CD4-positive, alpha-beta T cell treated with Interleukin-1 beta for 1 hour (primary cell): Measurements from ENCODE around the gene SLC51B.
"Not testable (repeated sequence)": the region's sequence is repeated elsewhere in the genome, so short reads cannot be mapped to it uniquely, and the experiment has no call there.

Experiments used
- DNase-seq, 2 donors: peaks; one replicate each; pipeline ENCODE4 v3.0.0-alpha.2; 2020 to 2022

The SLC51B gene

DNA sequence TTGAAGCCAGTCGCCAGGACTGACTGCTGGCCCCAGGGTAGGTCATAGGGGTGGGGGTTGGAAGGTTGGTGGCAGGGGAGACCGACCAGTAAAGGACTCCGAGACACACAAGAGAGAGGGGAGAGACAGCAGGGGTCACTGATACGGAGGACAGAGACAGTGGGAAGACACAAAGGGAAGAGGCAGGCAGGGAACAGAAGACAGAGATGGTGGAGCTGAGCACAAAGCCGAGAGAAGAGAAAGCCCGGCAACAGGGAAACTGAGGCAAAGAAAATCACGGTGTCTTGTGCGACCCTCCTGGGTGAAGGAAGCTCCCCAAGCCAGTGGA, 22.1 kb downstream of the SLC51B start:
- no peak for DNase-seq

DNA sequence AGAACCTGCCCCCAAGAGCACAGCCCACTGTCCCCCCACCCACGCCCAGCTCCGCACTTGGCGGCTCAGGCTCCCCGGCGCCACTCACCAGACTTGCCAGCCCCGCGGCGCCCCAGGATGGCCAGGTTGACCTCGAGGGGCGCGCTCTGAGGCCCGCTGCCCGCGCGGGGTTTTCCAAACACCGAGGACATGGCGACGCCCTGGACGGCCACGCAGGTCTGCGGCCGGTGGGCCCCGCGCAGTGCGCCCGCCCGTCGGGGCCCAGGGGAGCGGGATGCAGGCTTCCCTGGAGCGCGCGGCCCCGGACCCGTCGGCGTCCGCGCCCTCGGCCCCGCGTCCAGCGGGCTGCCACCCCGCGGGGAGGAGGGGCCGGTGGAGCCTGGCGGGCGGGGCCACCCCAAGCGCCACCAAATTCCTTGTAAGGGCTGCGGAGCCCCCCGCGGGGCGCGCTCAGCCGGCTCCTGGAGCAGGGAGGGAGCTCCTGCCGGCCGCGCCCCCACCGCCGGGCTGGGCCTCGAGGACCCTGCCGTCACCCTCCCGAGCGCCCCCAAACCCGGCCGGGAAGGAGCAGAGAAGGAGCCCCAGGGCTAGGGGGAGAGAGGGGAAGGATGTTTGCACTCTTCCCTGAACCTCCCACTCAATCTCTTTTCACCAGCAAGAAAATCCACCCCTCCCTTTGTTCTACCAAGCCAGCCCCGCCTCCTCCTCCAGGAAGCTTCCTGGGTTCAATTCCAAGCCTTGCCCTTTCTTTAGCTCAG, 22.6 kb downstream of the SLC51B start, which contains the start of gene RASL12:
Gene RASL12 (minus strand): TSS at position 347 of the 758 bp plus-strand sequence. CDS start 156 bp downstream, at position 191.
- DNase-seq: no peak

DNA sequence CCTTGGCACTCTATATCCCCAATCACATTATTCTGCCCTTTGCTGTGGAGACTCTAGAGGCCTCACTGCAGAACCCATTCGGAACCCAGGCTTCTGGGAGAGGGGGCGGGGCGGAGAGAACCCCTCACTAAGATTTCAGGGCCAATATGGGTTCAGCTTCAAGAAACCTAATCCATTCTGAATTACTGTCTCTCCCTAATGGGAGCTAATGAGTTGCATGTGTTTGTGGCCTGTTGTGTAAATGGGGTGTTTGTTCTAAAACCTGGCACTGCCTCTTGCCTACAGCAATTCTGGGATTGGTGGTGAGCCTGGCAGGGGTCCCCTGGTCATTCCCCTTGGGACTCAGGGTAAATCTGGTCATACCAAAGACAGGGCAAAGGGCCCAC, 23.2 kb downstream of the SLC51B start:
- no peak for DNase-seq

DNA sequence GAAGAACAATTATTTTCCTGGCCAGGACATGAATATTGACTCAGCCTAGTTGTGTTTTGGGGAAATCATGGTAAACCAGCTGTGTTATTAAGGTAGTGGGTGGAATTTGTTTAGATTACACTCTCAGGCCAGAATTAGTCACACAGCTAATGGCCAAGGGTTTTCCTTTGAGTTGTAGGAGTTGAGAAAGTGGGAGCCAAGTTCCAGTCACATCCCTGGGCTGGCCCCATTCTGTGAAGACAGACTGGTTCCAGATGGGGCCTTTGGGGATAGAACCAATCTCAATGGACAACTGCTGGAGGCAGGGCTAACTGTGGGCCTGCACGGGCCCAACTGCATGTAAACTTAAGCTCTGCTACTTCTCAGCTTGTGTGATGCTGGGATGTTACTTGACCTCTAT, 24.0 kb downstream of the SLC51B start:
- no peak for DNase-seq

DNA sequence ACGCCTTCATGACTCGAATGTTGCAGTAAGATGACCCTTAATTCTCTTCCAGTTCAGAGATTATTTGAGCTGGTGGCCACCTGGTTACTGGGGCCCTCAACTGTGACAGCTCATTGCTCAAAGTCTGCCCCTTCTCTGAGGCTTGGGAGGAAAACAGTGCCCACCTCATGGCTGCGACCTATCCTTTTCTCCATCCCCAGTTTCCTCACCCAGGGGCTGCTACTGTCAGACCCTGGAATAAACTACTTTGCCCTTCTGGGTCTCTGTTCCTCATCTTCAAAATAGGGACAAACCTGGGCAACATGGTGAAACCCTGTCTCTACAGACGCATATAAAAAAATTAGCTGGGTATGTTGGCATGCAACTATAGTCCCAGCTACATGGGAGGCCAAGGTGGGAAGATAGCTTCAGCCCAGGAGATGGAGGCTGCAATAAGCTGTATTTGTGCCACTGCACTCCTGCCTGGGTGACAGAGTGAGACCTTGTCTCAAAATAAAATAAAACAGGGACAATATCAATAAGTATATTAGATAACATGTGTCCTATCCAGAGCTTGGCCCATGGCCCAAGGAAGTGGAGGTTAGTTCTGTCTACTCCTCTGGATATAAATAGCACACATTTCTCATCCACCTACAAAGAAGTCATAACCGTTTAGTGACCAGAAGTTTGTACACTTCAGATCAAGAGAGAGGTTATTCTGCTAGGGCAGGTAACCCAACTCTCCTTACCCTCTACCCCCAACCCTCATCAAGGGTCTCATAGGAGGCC, 24.8 kb downstream of the SLC51B start:
- DNase-seq: no peak

DNA sequence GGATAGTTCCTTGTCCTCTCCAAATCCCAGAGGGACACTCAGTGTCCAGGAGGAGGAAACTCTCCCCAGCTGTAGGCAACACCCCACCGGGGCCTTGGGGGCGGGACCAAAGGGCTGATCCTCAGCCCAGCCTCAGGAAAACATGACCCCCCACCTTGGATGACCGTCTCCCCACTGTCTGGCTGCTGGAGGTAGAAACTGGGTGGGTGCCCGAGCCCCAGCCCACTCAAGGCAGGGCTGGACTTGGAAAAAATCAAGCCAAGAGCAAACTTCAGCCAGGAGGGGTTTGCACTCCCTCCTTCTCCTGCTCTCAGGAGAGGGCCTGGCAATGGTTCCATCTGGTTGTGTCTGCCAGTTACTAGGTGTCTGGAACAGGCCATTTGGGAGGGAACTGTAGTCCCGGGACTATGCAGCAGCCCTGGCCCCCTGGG, 26.2 kb downstream of the SLC51B start:
- DNase-seq: no peak

DNA sequence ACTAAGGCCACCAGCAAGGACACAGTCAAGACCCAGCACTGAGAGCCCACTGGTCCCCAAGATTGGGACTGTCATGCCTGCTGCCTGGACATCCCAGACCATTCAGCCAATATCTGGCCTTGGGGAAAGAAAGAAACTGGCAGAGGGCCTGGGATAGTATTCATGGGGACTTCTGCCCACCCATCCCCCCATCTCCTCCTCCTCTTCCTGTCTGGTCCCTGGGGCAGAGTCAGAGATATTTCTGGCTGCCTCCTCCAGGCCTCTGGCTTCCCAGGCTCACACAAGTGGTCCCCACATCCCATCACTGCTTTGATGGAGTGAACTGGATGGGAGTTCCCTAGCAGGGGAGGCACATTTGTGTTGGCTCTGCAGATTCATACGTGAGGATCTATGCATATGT, 26.8 kb downstream of the SLC51B start:
- DNase-seq: no peak

DNA sequence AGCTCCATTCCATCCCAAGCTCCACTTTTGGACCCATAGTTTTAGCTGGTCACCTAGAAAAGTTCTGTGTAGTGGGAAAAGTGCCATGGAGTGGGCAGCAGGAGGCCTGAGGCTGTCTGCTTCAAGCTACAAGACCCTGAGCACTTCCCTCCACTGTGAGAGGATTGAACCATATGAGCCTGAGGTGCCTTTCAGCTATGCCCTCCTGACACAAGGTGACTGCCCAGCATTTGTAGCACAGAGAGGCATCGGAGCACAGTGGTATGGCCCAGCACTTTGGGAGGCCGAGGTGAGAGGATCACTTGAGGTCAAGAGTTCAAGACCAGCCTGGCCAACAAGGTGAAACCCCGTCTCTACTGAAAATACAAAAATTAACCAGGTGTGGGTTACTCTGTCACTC, 27.4 kb downstream of the SLC51B start:
- no peak for DNase-seq

DNA sequence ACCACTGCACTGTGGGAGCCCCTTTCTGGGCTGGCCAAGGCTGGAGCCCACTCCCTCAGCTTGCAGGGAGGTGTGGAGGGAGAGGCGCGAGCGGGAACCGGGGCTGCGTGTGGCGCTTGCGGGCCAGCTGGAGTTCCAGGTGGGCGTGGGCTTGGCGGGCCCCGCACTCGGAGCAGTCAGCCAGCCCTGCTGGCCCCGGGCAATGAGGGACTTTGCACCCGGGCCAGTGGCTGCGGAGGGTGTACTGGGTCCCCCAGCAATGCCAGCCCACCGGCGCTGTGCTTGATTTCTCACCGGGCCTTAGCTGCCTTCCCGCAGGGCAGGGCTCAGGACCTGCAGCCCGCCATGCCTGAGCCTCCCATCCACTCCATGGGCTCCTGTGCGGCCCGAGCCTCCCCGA, 29.8 kb downstream of the SLC51B start:
- not testable (repeated sequence) for DNase-seq

DNA sequence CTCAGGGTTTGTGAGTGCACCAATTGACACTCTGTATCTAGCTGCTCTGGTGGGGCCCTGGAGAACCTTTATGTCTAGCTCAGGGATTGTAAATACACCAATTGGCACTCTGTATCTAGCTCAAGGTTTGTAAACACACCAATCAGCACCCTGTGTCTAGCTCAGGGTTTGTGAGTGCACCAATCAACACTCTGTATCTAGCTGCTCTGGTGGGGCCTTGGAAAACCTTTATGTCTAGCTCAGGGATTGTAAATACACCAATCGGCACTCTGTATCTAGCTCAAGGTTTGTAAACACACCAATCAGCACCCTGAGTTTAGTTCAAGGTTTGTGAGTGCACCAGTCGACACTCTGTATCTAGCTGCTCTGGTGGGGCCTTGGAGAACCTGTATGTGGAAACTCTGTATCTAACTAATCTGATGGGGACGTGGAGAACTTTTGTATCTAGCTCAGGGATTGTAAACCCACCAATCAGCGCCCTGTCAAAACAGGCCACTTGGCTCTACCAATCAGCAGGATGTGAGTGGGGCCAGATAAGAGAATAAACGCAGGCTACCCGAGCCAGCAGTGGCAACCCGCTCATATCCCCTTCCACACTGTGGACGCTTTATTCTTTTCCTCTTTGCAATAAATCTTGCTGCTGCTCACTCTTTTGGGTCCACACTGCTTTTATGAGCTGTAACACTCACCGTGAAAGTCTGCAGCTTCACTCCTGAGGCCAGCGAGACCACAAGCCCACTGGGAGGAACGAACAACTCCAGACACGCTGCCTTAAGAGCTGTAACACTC, 30.6 kb downstream of the SLC51B start:
- DNase-seq: not testable (repeated sequence)

DNA sequence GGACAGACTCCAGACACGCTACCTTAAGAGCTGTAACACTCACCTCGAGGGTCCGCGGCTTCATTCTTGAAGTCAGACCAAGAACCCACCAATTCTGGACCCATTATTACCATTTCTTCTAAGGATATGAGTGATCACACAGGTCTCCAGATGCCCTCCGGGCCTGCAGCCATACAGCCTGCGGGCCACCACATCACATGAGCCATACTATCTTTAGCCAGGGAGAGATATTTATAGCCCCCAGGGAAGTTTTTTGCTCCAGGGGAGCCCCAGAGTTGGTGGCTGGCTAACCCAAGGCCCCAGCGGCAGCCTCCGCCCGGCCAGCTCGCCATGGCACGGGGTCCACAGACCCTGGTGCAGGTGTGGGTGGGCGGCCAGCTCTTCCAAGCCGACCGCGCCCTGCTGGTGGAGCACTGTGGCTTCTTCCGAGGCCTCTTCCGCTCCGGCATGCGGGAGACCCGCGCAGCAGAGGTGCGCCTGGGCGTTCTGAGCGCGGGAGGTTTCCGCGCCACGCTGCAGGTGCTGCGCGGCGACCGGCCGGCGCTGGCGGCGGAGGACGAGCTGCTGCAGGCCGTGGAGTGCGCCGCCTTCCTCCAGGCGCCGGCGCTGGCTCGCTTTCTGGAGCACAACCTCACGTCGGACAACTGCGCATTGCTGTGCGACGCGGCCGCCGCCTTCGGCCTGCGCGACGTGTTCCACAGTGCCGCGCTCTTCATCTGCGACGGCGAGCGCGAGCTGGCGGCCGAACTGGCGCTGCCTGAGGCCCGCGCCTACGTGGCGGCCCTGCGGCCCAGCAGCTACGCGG, 31.5 kb downstream of the SLC51B start, which contains the start of gene KBTBD13:
Gene KBTBD13 (plus strand): TSS at position 261 of the 805 bp plus-strand sequence. CDS start 70 bp downstream, at position 331.
- no peak for DNase-seq

DNA sequence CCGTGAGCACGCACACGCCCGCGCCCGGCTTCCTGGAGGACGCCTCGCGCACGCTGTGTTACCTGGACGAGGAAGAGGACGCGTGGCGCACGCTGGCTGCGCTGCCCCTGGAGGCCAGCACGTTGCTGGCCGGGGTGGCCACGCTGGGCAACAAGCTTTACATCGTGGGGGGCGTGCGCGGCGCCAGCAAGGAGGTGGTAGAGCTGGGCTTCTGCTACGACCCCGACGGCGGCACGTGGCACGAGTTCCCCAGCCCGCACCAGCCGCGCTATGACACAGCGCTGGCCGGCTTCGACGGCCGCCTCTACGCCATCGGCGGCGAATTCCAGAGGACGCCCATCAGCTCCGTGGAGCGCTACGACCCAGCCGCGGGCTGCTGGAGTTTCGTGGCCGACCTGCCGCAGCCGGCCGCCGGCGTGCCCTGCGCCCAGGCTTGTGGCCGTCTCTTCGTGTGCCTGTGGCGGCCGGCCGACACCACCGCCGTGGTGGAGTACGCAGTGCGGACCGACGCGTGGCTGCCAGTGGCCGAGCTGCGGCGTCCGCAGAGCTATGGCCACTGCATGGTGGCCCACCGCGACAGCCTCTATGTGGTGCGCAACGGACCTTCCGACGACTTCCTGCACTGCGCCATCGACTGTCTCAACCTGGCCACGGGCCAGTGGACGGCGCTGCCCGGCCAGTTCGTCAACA, 32.2 kb downstream of the SLC51B start:
- DNase-seq: no peak

DNA sequence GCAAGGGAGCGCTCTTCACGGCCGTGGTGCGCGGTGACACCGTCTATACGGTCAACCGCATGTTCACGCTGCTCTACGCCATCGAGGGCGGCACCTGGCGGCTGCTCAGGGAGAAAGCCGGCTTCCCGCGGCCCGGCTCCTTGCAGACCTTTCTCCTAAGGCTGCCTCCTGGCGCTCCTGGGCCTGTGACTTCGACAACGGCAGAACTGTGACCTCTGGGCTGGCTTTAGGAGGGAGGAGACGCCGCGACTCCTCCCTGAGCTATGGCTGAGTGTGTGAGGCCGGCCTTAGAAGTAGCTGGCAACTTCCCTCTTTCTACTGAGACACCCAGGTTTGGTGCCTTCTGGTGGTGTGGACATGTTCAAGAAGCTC, 32.8 kb downstream of the SLC51B start:
- DNase-seq: peak; percentile 37 to 44

DNA sequence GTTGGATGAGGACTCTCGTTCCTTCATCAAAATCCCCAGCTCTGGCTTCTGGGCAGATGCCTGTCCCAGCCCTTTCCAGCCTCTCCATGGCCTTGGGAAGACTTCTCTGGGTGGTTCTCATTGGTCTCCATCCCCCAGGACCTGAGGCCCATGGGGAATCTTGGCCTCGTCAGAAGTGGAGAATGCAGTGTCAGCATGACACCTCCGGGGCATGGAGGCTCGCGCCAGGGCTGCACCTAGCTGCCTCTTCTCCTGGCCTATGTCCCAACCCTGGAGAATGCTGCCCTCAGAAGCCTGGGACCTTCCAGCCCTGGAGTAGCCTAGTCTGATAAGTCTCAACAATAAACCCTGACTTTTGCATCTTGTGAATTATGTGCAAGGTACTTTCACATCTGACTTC, 34.4 kb downstream of the SLC51B start:
- DNase-seq: no peak

DNA sequence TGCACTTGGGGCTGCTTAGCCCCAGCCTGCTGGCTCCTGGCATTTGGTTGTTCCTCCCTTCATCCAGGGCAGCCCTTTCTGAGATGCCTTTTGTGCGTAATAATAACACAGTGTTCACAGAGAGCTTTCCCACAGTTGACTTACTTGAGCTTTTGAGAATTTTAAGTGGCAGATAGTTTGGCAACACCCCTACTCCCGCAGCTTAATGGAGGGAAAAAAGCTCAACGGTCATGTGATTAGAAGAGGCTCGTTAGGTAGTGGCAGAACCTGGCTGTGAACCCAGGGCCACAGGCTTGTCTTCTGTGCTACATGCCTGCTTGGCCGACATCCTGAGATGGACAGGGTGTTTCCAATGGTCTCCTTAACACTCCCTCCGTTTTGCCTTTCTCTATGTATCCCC, 36.1 kb downstream of the SLC51B start:
- DNase-seq: no peak

DNA sequence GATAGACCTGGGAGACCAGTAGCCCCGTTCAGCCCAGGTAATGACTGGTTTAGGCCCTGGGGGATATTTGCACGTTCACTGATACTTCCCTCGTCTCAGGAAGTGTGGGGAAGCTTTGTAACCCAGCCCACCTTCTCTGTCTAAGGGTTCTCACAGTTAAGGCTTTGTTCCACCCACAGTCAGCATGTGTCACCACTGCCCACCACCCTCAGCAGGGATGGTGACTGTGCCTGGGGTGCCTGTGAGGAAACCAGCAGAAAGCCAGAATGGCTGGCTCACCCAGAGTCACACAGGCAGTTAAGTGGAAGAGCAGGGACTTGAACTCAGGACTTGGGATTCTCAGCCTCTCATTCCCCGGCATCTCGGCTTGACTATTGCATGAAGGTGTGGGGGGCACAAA, 36.6 kb downstream of the SLC51B start:
- DNase-seq: no peak

DNA sequence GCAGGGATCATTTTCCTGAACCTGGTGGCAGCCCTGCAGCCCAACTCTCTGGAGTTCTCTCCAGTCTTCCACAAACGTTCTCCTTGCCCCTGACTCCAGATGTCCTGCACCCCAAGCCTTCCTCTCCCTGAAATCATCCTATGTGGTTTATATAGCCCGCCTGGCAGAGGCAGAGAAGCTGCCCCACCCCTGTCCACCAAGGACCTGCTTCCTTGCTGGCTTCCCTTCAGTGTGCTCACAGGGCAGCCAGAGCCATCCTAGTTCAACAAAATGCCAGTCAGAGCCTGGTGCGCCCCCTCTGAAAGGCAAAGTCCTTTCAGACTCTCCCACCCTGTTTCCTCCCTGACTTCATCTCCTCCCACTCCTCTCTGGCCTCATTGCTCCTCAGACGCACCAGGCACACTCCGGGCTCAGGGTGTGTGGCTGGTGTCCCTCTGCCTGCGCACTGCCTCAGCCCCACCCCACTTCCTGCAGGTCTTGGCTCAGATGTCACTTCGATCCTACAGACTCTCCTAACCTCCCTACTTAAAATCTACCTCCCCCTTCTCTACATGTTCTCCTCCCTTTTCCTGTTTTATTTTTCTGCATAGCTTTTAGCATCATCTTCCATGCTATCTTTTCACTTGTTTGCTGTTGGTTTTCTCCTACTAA, 37.2 kb downstream of the SLC51B start:
- DNase-seq: peak in 1 of 2 donors; percentile 12

DNA sequence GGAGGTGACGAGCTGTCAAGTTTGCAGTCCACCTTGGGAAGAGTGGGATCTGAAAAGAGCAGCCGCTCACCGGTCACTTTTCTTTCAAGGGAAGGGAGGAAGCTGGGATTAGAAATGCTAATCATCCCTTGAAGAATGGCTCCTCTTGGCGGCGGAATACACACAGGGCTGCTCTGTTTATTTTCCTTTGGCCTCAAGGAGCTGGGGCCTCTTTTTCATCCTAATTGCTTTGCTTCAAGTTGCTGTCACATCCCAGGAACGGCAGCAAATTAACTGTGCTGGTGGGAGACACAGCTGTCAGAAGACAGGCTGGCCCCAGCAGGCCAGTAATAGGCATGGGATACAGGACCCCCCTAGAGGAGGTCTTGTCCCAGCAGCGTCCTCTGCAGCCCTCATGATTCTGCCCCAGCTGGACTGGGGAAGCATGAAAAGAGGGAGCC, 38.1 kb downstream of the SLC51B start:
- DNase-seq: no peak

DNA sequence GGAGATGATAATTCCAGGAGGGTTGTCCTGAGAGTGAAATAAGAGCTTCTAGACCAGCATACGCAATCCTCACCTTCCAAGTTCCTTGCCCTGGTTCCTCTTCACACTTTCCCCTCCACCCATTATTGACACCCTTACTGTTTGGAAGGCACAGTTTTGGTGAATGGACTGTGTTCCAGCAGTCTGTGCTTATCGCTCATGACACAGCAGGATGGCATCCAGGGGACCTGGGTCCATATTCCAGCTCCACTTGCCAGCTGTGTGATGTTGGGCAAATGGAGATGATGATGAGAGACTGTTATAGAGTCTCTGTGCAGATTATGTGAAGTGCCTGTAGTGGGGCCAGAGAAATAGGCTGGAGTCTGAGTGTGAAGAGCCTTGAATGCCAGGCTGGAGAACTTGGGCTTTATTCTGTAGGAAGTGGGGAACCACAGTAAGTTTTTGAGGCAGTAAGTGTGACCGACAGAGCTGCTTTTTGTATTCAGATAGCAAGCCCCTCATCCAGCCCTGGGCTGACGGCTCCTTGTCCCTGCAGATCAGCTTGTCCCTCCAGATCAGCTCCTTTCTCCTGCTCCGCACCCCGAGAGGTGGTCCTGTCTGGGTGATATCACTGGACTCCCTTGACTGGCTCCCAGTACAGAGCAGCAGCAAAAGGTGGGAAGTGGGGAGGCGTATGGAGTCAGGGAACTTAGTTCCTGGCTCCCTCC, 39.5 kb downstream of the SLC51B start:
- DNase-seq: no peak

DNA sequence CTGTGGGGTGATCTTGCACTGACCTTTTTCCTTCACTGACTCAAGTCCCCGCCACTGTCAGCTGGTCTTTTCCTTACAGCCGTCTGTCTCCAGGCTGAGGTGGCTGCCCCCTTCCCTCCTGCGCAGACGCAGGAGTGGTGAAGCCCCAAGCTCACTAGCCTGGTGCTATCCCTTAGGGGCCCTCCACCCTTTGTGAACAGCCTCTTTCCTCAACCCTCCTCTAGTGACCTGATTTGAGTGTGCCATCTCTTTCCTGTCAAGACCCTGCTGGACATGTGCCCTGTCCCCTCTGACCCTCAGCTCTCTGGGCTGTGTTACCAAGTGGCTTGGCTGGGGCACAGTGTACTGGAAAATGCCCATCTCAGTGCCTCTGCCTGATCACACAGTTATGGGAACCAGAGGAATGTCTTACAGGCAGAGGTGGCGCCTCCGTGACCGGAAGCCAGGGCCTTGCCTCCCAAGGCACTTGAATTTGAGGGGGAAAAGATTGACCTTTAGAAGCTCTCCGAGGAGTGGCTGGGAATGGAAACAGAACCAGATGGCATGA, 40.1 kb downstream of the SLC51B start:
- no peak for DNase-seq
